ENCODE measurements around the gene ITPR1.

Gene ITPR1

GRCh38 chr3:4718179-4718736 lies 225.1 kb downstream of the ITPR1 start:
- Histone ChIP-seq H3K27me3 (replicated peaks; ENCODE audit: control insufficient read depth, insufficient read depth, low read length) (no peaks in the 10 kb centered on the region), H3K9me3 (ENCODE audit: control insufficient read depth, low read length) (no peaks in the 10 kb centered on the region), H3K36me3 (ENCODE audit: control insufficient read depth, insufficient read depth, low read length, severe bottlenecking) (no peaks in the 10 kb centered on the region), H3K9ac (ENCODE audit: low read length) (no peak overlapping the region), H3K4me3 (ENCODE audit: low read length) (no peak overlapping the region), H3K4me1 (ENCODE audit: control insufficient read depth, insufficient read depth, low read length) (peaks cover 37% of the 10 kb centered on the region)
- no peak for DNase-seq (ENCODE audit: low read depth)

- no peaks in the 10 kb centered on the region for H3K27me3 ChIP-seq (replicated peaks; ENCODE audit: control insufficient read depth, insufficient read depth, low read length)
- DNase-seq (ENCODE audit: low read depth): no peak
- no peak overlapping the region for H3K9ac ChIP-seq (ENCODE audit: low read length)
- H3K9me3 ChIP-seq (ENCODE audit: control insufficient read depth, low read length): no peaks in the 10 kb centered on the region
- H3K36me3 ChIP-seq (ENCODE audit: control insufficient read depth, insufficient read depth, low read length, severe bottlenecking): no peaks in the 10 kb centered on the region
- H3K4me1 ChIP-seq (ENCODE audit: control insufficient read depth, insufficient read depth, low read length): peaks cover 40% of the 10 kb centered on the region
- no peak overlapping the region for H3K4me3 ChIP-seq (ENCODE audit: low read length)
Observed at GRCh38 chr3:4719046-4719501, 225.9 kb downstream of the ITPR1 start.

GRCh38 chr3:4720316-4721075 lies 227.3 kb downstream of the ITPR1 start:
- peak; percentile 61 for DNase-seq (ENCODE audit: low read depth)
- Histone ChIP-seq H3K4me1 (ENCODE audit: control insufficient read depth, insufficient read depth, low read length) (peaks cover 45% of the 10 kb centered on the region), H3K9me3 (ENCODE audit: control insufficient read depth, low read length) (no peaks in the 10 kb centered on the region), H3K4me3 (ENCODE audit: low read length) (no peak overlapping the region), H3K36me3 (ENCODE audit: control insufficient read depth, insufficient read depth, low read length, severe bottlenecking) (no peaks in the 10 kb centered on the region), H3K9ac (ENCODE audit: low read length) (no peak overlapping the region), H3K27me3 (replicated peaks; ENCODE audit: control insufficient read depth, insufficient read depth, low read length) (no peaks in the 10 kb centered on the region)

DNA sequence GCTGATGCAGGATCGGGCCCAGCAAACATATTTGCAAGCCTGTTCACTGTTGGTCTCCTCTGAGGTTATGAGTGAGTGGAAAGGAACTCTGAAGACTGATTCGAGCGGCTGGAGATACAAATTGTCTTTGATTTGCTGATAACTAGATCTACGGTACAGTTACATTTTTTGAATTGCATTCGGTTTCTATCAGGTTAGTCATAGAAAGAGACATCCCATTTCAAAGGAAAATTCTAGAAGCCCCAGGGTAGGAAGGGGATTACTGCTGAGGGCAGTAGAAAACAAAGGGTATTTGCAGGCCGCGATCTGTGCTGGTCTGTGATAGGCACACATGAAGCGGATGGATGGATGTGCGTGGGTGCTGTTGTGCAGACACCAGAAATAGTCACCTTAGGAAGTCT lies 228.4 kb downstream of the ITPR1 start:
- Histone ChIP-seq H3K36me3 (ENCODE audit: control insufficient read depth, insufficient read depth, low read length, severe bottlenecking) (no peaks in the 10 kb centered on the region), H3K9me3 (ENCODE audit: control insufficient read depth, low read length) (no peaks in the 10 kb centered on the region), H3K4me1 (ENCODE audit: control insufficient read depth, insufficient read depth, low read length) (peaks cover 42% of the 10 kb centered on the region), H3K9ac (ENCODE audit: low read length) (peak overlapping the region; percentile 60), H3K27me3 (replicated peaks; ENCODE audit: control insufficient read depth, insufficient read depth, low read length) (no peaks in the 10 kb centered on the region), H3K4me3 (ENCODE audit: low read length) (no peak overlapping the region)
- peak; percentile 83 for DNase-seq (ENCODE audit: low read depth)

DNA sequence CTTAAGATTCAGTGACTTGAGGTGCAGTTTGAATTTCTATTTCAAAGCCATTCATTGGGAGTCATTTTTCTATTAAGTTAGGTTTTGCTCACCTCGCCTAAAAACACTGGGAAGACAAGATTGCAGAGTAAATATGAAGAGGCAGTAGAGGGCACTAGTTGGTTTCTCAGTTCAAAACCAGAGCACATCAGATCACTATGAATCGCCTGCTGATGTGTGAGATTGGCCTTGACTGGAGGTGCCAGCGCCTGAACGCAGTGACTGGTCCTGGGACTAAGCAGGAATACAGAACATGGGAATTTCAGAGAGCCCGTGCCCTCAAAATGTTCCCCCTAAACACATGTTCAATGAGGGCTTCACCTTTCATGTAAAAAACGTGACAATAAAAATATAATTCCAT lies 229.0 kb downstream of the ITPR1 start:
- Histone ChIP-seq H3K36me3 (ENCODE audit: control insufficient read depth, insufficient read depth, low read length, severe bottlenecking) (no peaks in the 10 kb centered on the region), H3K4me3 (ENCODE audit: low read length) (no peak overlapping the region), H3K27me3 (replicated peaks; ENCODE audit: control insufficient read depth, insufficient read depth, low read length) (no peaks in the 10 kb centered on the region), H3K9ac (ENCODE audit: low read length) (peak overlapping the region; percentile 60), H3K4me1 (ENCODE audit: control insufficient read depth, insufficient read depth, low read length) (peaks cover 36% of the 10 kb centered on the region), H3K9me3 (ENCODE audit: control insufficient read depth, low read length) (no peaks in the 10 kb centered on the region)
- DNase-seq (ENCODE audit: low read depth): peak; percentile 54

DNA sequence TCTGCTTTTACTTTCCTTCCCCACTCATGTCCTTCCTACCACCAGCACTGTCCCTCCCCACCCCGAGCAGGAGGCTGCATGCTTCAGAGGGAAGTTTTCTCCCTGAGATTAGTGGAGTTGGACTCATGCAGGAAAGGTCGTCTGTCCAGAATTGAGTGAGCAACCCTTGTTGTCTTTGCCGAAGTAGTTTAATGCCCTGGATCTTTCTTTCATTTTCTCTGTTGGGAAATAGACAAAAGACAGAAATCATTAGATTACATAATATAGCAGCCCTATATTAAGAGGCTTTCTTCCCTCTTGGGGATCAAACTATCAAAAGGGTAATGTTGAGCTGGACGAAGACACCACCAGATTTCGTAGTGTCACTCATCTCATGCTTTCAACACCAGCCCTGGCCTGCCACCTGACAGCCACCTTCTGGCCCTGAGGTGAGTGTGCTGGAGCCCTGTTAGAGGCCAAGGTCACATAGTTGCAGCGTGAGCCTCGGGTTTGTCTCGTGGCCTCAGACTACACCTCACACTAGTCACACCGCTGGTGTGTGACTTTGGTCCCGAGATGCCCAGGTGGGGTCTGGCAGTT lies 231.0 kb downstream of the ITPR1 start:
- Histone ChIP-seq H3K4me3 (ENCODE audit: low read length) (no peak overlapping the region), H3K4me1 (ENCODE audit: control insufficient read depth, insufficient read depth, low read length) (peaks cover 39% of the 10 kb centered on the region), H3K27me3 (replicated peaks; ENCODE audit: control insufficient read depth, insufficient read depth, low read length) (no peaks in the 10 kb centered on the region), H3K9me3 (ENCODE audit: control insufficient read depth, low read length) (no peaks in the 10 kb centered on the region), H3K36me3 (ENCODE audit: control insufficient read depth, insufficient read depth, low read length, severe bottlenecking) (no peaks in the 10 kb centered on the region), H3K9ac (ENCODE audit: low read length) (peak overlapping the region; percentile 26)
- DNase-seq (ENCODE audit: low read depth): no peak

DNA sequence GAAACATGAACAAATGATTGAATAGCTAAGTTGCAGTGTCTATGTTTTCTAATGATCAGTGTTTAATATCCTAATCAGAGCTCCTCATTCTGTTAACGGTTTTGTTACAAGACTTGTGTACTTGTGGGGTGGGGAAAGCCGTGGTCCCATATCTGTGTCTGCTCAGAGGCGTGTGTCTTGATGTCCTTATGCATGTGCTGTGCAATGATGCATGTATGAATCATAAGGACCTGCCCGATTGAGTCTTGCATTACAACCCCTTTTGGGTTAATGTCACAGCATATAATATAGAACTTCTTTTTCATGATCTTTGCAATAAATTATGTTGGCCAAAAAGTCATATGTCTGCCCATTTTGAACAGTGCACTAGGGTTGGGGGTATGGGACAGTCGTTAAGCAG lies 233.4 kb downstream of the ITPR1 start:
- H3K27me3 ChIP-seq (replicated peaks; ENCODE audit: control insufficient read depth, insufficient read depth, low read length): no peaks in the 10 kb centered on the region
- H3K4me3 ChIP-seq (ENCODE audit: low read length): no peak overlapping the region
- no peak for DNase-seq (ENCODE audit: low read depth)

GRCh38 chr3:4729061-4729973 lies 236.2 kb downstream of the ITPR1 start:
- Histone ChIP-seq H3K4me3 (ENCODE audit: low read length) (no peak overlapping the region), H3K27me3 (replicated peaks; ENCODE audit: control insufficient read depth, insufficient read depth, low read length) (no peaks in the 10 kb centered on the region), H3K4me1 (ENCODE audit: control insufficient read depth, insufficient read depth, low read length) (peaks cover 12% of the 10 kb centered on the region)

More for the DNA sequence above, 233.4 kb downstream of the ITPR1 start:
- peaks cover 29% of the 10 kb centered on the region for H3K4me1 ChIP-seq (ENCODE audit: control insufficient read depth, insufficient read depth, low read length)
- H3K36me3 ChIP-seq (ENCODE audit: control insufficient read depth, insufficient read depth, low read length, severe bottlenecking): no peaks in the 10 kb centered on the region
- H3K9ac ChIP-seq (ENCODE audit: low read length): no peak overlapping the region
- no peaks in the 10 kb centered on the region for H3K9me3 ChIP-seq (ENCODE audit: control insufficient read depth, low read length)

DNA sequence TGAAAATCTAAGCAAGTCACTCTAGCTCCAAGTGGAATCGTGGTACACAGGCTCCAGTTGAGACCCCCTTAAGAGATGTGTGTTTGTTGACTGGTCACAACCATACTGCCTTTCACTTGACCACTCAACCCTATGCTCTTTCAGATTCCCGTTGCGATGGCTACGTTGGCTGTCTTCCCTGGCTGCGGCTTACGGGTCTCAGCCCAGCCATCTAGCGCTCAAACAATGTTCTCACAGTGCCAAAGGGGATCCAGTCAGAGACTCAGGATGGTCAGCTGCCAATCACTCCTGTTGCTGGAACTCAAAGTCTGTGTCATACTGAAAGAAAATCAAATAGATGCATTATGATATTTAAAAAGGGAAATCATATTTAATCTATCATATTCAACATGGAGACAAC lies 237.6 kb downstream of the ITPR1 start:
- Histone ChIP-seq H3K27me3 (replicated peaks; ENCODE audit: control insufficient read depth, insufficient read depth, low read length) (no peaks in the 10 kb centered on the region), H3K4me3 (ENCODE audit: low read length) (no peak overlapping the region), H3K9me3 (ENCODE audit: control insufficient read depth, low read length) (no peaks in the 10 kb centered on the region), H3K36me3 (ENCODE audit: control insufficient read depth, insufficient read depth, low read length, severe bottlenecking) (no peaks in the 10 kb centered on the region), H3K4me1 (ENCODE audit: control insufficient read depth, insufficient read depth, low read length) (peaks cover 15% of the 10 kb centered on the region), H3K9ac (ENCODE audit: low read length) (no peak overlapping the region)
- DNase-seq (ENCODE audit: low read depth): no peak

More at GRCh38 chr3:4729061-4729973, 236.2 kb downstream of the ITPR1 start:
- Histone ChIP-seq H3K36me3 (ENCODE audit: control insufficient read depth, insufficient read depth, low read length, severe bottlenecking) (no peaks in the 10 kb centered on the region), H3K9ac (ENCODE audit: low read length) (no peak overlapping the region), H3K9me3 (ENCODE audit: control insufficient read depth, low read length) (no peaks in the 10 kb centered on the region)
- DNase-seq (ENCODE audit: low read depth): no peak

DNA sequence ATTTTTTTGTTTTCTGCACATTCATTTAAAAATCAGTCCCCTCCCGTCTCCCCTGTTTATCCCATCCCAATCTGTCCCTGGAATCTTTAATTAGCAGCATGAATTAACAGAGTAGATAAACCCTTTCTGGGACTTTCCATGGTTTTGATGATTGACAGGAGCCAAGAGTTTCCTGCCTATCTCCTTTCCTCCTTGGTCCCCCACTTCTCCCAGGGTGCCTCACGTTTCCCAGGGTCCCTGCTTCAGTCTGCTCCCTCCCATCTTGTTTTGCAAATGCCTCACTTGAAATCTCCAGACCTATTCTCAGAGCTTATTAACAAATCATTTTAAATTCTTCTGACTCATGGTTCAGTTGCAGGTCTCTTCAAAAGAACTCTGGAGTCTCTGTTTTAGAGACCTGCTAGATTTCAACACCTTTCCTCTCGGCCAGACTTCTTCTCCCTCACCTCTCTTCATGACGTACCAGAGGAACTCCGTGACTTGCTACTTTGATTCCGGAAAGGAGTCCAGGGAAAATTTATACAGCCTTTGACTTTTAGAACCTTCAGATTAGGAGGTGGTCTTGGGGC lies 238.5 kb downstream of the ITPR1 start:
- no peak overlapping the region for H3K4me3 ChIP-seq (ENCODE audit: low read length)
- no peaks in the 10 kb centered on the region for H3K36me3 ChIP-seq (ENCODE audit: control insufficient read depth, insufficient read depth, low read length, severe bottlenecking)
- H3K4me1 ChIP-seq (ENCODE audit: control insufficient read depth, insufficient read depth, low read length): peaks cover 15% of the 10 kb centered on the region
- H3K9me3 ChIP-seq (ENCODE audit: control insufficient read depth, low read length): no peaks in the 10 kb centered on the region
- DNase-seq (ENCODE audit: low read depth): no peak
- no peaks in the 10 kb centered on the region for H3K27me3 ChIP-seq (replicated peaks; ENCODE audit: control insufficient read depth, insufficient read depth, low read length)
- no peak overlapping the region for H3K9ac ChIP-seq (ENCODE audit: low read length)

All from adipocyte (in vitro differentiated cells).